Prostate gland (tissue), 2 donors: Measurements from ENCODE around the gene NPTX1. TPM values are rescaled to one million over a fixed set of nuclear protein-coding genes. Genes with fewer than 3 reads are reported as not detected.

Experiments
- DNase-seq: peaks from one replicate; pipeline ENCODE4 v3.0.0-alpha.2; 2019; ENCODE audit warnings: low spot score
- H3K27ac ChIP-seq, 2 donors: fragments of 200-600 bp; sonication (generic); 2 replicates each; pipeline ENCODE4 v1.5.1; 2017 to 2019
- H3K27me3 ChIP-seq: fragments of 200-600 bp; sonication (generic); replicated peaks from 2 replicates; pipeline ENCODE4 v1.5.1; 2019; ENCODE audit not compliant: insufficient read depth
- H3K36me3 ChIP-seq, 2 donors: fragments of 200-600 bp; sonication (generic); 1 replicate in 1 of 2; 2 replicates in 1 of 2; pipeline versions ENCODE4 v1.5.1 to v1.8.1; 2017 to 2019
- H3K4me1 ChIP-seq: fragments of 200-600 bp; sonication (generic); replicated peaks from 2 replicates; pipeline ENCODE4 v1.5.1; 2019
- H3K4me3 ChIP-seq, 2 donors: fragments of 200-600 bp; sonication (generic); 2 replicates each; pipeline ENCODE4 v1.5.1; 2017 to 2019
- H3K9me3 ChIP-seq: fragments of 200-600 bp; sonication (generic); 2 replicates; pipeline ENCODE4 v1.5.1; 2017
- CTCF ChIP-seq, 4 experiments: fragments of 200-600 bp in 2 of 4; fragments of 450-650 bp in 2 of 4; sonication (generic) in 2 of 4; IDR thresholded peaks; 1 replicate in 3 of 4; 2 replicates in 1 of 4; pipeline ENCODE4 v1.5.1; 2016 to 2019; ENCODE audit warnings: antibody characterized with exemption in 4 of 4, mild to moderate bottlenecking in 2 of 4, moderate library complexity in 2 of 4
- POLR2A ChIP-seq: fragments of 450-650 bp; IDR thresholded peaks from one replicate; pipeline ENCODE4 v1.6.1; 2016; ENCODE audit warnings: antibody characterized with exemption, mild to moderate bottlenecking
- POLR2AphosphoS5 ChIP-seq: sonication (generic); formaldehyde crosslinking; IDR thresholded peaks from one replicate; pipeline ENCODE4 v1.6.1; 2017; ENCODE audit warnings: antibody characterized with exemption
- WGBS: methylation state at CpG from one replicate; pipeline ENCODE4 v1.1.5; 2018; 5-methylcytosine and 5-hydroxymethylcytosine counted together
- intact Hi-C: fragments of 100-400 bp; cut with DNase I; formaldehyde crosslinking; loops from one replicate; pipeline ENCODE4 v1.14.2; 2022
- total RNA-seq, 2 donors: library from RNA; depleted of rRNA; stranded (reverse); fragments of >200 nt; gene quantifications; one replicate each; pipeline ENCODE4 v1.1.0, GENCODE V29; 2016

The NPTX1 gene
- total RNA-seq, 2 donors from 2014 or later: 0.34 to 0.73 TPM

GRCh38 chr17:80442323-80442659 is 34.1 kb downstream of the NPTX1 start:
- DNase-seq: no peak
- H3K9me3 ChIP-seq: no peaks in the 10 kb centered on the region
- WGBS: 85% methylated on average over 12 of the region's 12 CpGs
- no peaks in the 10 kb centered on the region for H3K36me3 ChIP-seq
- H3K27ac ChIP-seq: no peak overlapping the region
- H3K4me1 ChIP-seq: no peaks in the 10 kb centered on the region
- no peak for TF ChIP-seq POLR2A
- no peak for TF ChIP-seq POLR2AphosphoS5
- TF ChIP-seq CTCF (IDR thresholded peaks at IDR 0.05): no peak
- no peaks in the 10 kb centered on the region for H3K27me3 ChIP-seq
- intact Hi-C loops: no loop called here
- no peak overlapping the region for H3K4me3 ChIP-seq

DNA sequence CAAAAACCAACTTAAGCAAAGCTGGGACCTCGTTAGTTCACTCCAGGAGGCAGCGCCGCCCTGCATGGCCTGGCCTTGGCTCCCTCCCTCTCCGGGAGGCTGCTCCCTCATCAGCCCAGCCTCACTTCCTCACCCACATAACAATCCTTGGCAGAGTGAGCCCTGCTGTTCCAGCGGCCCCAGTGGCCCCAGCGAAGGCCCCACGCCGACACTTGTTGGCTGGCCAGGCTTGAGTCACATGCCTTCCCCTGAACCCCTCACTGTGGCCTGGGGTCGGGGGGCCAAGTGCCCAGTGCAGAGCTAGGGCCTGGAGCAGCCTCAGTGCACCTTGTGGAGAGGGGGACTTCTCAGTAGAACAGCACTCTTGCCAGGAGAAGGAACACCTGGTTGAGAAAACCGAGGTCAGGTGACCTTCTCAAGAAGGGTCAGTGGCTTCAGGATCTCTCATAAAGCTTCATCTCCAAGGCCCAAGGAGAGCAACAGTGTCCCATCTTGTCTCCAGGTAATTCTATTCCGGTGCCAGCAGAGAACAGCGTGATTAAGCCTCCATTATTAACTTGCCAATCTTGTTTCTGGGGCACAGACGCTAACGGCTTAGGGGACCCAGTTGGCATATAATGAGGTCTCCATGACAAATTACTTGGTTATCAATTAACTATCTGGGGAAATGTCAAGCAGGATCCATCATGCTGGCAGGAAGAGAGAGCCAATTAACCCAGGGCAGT is 34.6 kb downstream of the NPTX1 start:
- WGBS: 89% methylated on average over 14 of the region's 14 CpGs
- H3K36me3 ChIP-seq: no peaks in the 10 kb centered on the region
- H3K9me3 ChIP-seq: no peaks in the 10 kb centered on the region
- no peaks in the 10 kb centered on the region for H3K4me1 ChIP-seq
- no peak for DNase-seq
- H3K27ac ChIP-seq: no peak overlapping the region
- TF ChIP-seq POLR2AphosphoS5 (no peak), POLR2A (no peak), CTCF (IDR thresholded peaks at IDR 0.05) (no peak)
- H3K27me3 ChIP-seq: no peaks in the 10 kb centered on the region
- intact Hi-C loops: no loop called here
- H3K4me3 ChIP-seq: no peak overlapping the region

GRCh38 chr17:80441133-80441578 is 35.3 kb downstream of the NPTX1 start:
- H3K9me3 ChIP-seq: no peaks in the 10 kb centered on the region
- no peak for DNase-seq
- WGBS: 22% methylated on average over 13 of the region's 14 CpGs
- H3K27ac ChIP-seq: no peak overlapping the region
- no peak overlapping the region for H3K4me3 ChIP-seq
- no peaks in the 10 kb centered on the region for H3K27me3 ChIP-seq
- no peaks in the 10 kb centered on the region for H3K36me3 ChIP-seq
- H3K4me1 ChIP-seq: no peaks in the 10 kb centered on the region
- intact Hi-C loops: no loop called here
- TF ChIP-seq POLR2AphosphoS5 (no peak), CTCF (IDR thresholded peaks at IDR 0.05) (no peak), POLR2A (no peak)

DNA sequence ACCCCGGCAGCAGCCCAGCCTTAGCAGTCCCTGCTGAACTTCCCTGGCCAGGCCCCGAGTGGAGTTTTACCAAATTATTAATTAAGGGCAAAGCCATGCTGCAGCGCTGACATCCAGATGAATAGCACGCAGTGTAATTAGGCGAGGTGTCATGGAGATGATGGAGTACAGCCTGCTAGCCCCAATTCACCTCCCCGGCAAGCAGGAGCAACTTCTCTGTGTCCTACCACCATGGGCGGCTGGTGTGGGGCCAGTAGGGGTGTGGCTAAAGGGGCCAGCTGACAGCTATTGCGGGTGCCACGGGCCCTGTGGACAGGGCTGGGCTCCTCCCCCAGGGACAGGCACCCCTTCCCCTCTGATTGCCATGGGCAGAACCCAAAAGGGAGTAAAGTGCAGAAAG is 36.9 kb downstream of the NPTX1 start:
- H3K4me1 ChIP-seq: no peaks in the 10 kb centered on the region
- no peak for TF ChIP-seq POLR2A
- no peak for TF ChIP-seq CTCF (IDR thresholded peaks at IDR 0.05)
- TF ChIP-seq POLR2AphosphoS5: no peak
- no peak for DNase-seq
- H3K27ac ChIP-seq: no peak overlapping the region
- WGBS: 63% methylated on average over 9 of the region's 9 CpGs
- H3K27me3 ChIP-seq: no peaks in the 10 kb centered on the region
- intact Hi-C loops: no loop called here
- no peaks in the 10 kb centered on the region for H3K9me3 ChIP-seq
- H3K36me3 ChIP-seq: no peaks in the 10 kb centered on the region
- no peak overlapping the region for H3K4me3 ChIP-seq

- Histone ChIP-seq H3K27ac (no peak overlapping the region), H3K36me3 (no peaks in the 10 kb centered on the region), H3K27me3 (no peaks in the 10 kb centered on the region), H3K4me3 (no peak overlapping the region), H3K9me3 (no peaks in the 10 kb centered on the region), H3K4me1 (no peaks in the 10 kb centered on the region)
- 94% methylated on average over 5 of the region's 5 CpGs for WGBS
- DNase-seq: no peak
- intact Hi-C loops: no loop called here
- TF ChIP-seq POLR2AphosphoS5: no peak
- TF ChIP-seq POLR2A: no peak
- no peak for TF ChIP-seq CTCF (IDR thresholded peaks at IDR 0.05)
These were observed 37.6 kb downstream of the NPTX1 start for GRCh38 chr17:80438806-80439205.
